Airway epithelial cell (primary cell): ENCODE results near the gene CLCN7. TPM values are rescaled to one million over a fixed set of nuclear protein-coding genes. Genes with fewer than 3 reads are reported as not detected.

ENCODE experiments used
- total RNA-seq: library from RNA; depleted of rRNA; stranded (reverse); fragments of >200 nt; gene quantifications from 2 replicates; pipeline ENCODE4 v1.2.3, GENCODE V29; 2015

Gene CLCN7, protein sequence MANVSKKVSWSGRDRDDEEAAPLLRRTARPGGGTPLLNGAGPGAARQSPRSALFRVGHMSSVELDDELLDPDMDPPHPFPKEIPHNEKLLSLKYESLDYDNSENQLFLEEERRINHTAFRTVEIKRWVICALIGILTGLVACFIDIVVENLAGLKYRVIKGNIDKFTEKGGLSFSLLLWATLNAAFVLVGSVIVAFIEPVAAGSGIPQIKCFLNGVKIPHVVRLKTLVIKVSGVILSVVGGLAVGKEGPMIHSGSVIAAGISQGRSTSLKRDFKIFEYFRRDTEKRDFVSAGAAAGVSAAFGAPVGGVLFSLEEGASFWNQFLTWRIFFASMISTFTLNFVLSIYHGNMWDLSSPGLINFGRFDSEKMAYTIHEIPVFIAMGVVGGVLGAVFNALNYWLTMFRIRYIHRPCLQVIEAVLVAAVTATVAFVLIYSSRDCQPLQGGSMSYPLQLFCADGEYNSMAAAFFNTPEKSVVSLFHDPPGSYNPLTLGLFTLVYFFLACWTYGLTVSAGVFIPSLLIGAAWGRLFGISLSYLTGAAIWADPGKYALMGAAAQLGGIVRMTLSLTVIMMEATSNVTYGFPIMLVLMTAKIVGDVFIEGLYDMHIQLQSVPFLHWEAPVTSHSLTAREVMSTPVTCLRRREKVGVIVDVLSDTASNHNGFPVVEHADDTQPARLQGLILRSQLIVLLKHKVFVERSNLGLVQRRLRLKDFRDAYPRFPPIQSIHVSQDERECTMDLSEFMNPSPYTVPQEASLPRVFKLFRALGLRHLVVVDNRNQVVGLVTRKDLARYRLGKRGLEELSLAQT
- 15.7 and 39.3 TPM in 2 replicates for total RNA-seq

GRCh38 chr16:1474796-1475551 lies at the start of gene CLCN7:
TSS of gene CLCN7 (minus strand) at chr16:1475028. CDS start at chr16:1474974, 54 bp downstream.

DNA sequence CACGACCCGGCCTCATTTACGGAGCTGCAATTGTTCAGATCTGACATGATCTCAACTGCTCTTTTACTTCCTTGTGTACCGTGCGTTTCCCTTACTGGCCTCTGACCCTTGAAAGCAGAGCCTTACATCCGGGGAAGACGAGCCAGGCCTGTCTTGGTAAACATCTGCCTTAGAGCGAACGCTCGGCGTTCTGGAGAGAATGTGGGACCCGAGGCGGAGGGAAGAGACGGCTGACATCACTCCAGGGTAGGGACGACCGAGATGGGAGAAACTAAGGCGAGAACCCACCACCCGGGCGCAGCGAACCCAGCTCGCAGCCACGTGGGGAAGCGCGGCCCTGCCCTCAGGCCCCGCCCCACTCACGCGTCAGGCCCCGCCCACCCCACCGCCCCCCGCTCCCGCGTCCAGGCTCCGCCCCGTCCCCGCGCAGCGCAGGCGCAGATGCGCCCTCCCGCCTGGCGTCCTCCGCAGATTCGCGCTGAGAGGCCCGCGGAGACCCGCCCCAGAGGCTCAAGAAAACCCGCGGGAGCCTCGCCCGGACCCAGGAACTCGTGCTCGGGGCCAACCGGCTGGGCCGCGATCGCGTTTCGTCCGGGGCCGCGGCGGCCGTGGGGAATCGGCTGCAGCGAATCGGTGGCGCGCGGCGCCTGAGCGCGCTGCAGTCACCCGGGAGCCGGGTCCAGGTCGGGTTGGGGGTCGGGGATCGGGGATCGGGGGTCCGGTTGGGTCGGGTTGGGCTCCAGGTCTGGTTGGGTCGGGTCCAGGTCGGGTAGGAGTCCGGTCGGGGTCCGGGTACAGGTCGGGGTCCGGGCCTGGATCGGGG lies 18.3 kb upstream of the CLCN7 start, which contains the start of gene TELO2:
Gene TELO2 (plus strand): TSS at position 438 of the 823 bp plus-strand sequence. CDS start 922 bp downstream, outside the sequence.

GRCh38 chr16:1488619-1489018 lies 13.8 kb upstream of the CLCN7 start, which contains the start of gene PTX4:
TSS of gene PTX4 (minus strand) at chr16:1488944. CDS start at chr16:1488909, 35 bp downstream.

DNA sequence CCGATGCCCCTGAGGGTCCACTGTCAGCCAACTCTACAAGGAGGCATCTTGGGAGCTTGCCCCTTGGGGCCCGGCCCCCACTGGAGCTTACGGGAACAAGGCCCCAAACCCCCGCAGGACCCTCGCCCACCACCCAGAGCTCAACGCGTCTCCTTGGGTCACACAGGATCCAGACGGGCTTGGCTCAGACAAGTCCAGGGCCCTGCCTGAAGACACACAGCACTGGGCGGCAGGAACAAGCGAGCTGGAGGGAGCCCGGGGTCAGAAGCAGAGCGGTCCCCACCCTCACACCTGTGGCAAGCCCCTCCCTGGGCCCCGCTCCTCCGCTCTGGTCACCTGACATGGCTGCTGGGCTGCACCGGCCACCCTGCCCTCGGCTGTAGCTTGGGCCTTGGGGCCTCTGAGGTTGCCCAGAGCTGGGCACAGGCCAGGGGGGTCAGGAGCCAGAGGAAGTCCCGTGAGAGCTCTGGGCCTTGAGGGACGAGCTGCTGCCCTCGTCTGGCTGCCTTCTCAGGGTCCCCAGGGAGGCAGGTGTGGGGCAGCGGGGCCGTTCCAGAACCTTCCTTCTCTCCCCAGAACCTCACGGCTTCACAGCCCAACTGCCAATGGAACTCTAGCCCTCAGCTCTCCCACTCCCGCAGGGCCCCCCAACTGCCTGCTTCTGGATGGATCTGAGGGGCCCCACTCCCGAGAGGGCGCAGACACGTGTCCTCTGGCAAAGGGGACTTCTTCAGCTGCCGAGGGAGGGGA lies 30.7 kb downstream of the CLCN7 start, which contains the start of gene CCDC154:
Gene CCDC154 (minus strand): TSS at position 577 of the 750 bp plus-strand sequence. CDS start 234 bp downstream, at position 343.

GRCh38 chr16:1430759-1431496 lies 43.9 kb downstream of the CLCN7 start, which contains the start of gene PERCC1:
TSS of gene PERCC1 (plus strand) at chr16:1431078. CDS start at chr16:1432594, 1,516 bp downstream.

GRCh38 chr16:1414532-1415260 lies 60.1 kb downstream of the CLCN7 start, which contains the start of gene UNKL:
TSS of gene UNKL (minus strand) at chr16:1414704. CDS start at chr16:1414691, 13 bp downstream.

Other genes with a start within 250 kb of the CLCN7 start
- gene TPSG1, start 249.8 kb downstream of the CLCN7 start, total RNA-seq, result not detected in 2 replicates
- not detected in 2 replicates for gene TPSB2, start 244.8 kb downstream of the CLCN7 start, total RNA-seq
- not detected in 2 replicates for gene TPSAB1, start 234.3 kb downstream of the CLCN7 start, total RNA-seq
- gene TPSD1, start 219.0 kb downstream of the CLCN7 start, total RNA-seq, result not detected in 2 replicates
- 68.8 and 72.0 TPM in 2 replicates for gene UBE2I, start 165.4 kb downstream of the CLCN7 start, total RNA-seq
- 0.21 TPM in 1 of 2 replicates, not detected in the other for gene BAIAP3, start 141.4 kb downstream of the CLCN7 start, total RNA-seq
- 108 and 192 TPM in 2 replicates for gene TSR3, start 123.2 kb downstream of the CLCN7 start, total RNA-seq
- 23.6 and 24.6 TPM in 2 replicates for gene GNPTG, start 123.1 kb downstream of the CLCN7 start, total RNA-seq
- 5.3 and 9.3 TPM in 2 replicates for gene UNKL, start 60.3 kb downstream of the CLCN7 start, total RNA-seq
- gene UQCC4, start 54.3 kb downstream of the CLCN7 start, total RNA-seq, result 25.5 and 26.0 TPM in 2 replicates
- not detected in 2 replicates for gene PERCC1, start 44.0 kb downstream of the CLCN7 start, total RNA-seq
- gene CCDC154, start 30.5 kb downstream of the CLCN7 start, total RNA-seq, result not detected in 2 replicates
- not detected in 2 replicates for gene PTX4, start 13.9 kb upstream of the CLCN7 start, total RNA-seq
- gene TELO2, start 18.3 kb upstream of the CLCN7 start, total RNA-seq, result 17.4 and 18.9 TPM in 2 replicates
- 0.23 and 0.35 TPM in 2 replicates for gene TMEM204, start 58.6 kb upstream of the CLCN7 start, total RNA-seq
- 8.3 and 8.4 TPM in 2 replicates for gene IFT140, start 137.0 kb upstream of the CLCN7 start, total RNA-seq
- 5.1 and 8.2 TPM in 2 replicates for gene CRAMP1, start 137.3 kb upstream of the CLCN7 start, total RNA-seq
- gene JPT2, start 203.3 kb upstream of the CLCN7 start, total RNA-seq, result 68.9 and 108 TPM in 2 replicates
- gene MAPK8IP3, start 231.2 kb upstream of the CLCN7 start, total RNA-seq, result 17.7 and 26.7 TPM in 2 replicates